Panc1 (cell line): ENCODE data around the gene METTL27. TPM values are rescaled to one million over a fixed set of nuclear protein-coding genes. Genes with fewer than 3 reads are reported as not detected.

Source experiments
- ATAC-seq: fragments of 200-7000 bp; cut with Tn5 transposase; 2 replicates; pipeline ENCODE4 v1.9.1; 2020; ENCODE audit warnings: mild to moderate bottlenecking, moderate library complexity
- BruUV-seq: library from RNA; stranded (reverse); fragments of 400-500 nt; replicated peaks from 2 replicates; lab custom pipeline; 2021; lab: Mats Ljungman, UMichigan
- CTCF ChIA-PET: fragments of 300-600 bp; sonication (Branson Sonifier 250); formaldehyde crosslinking; loops from one replicate; lab custom pipeline; 2022; ENCODE audit warnings: antibody characterized with exemption; lab: Charles Lee
- POLR2A ChIA-PET: fragments of 300-600 bp; sonication (Branson Sonifier 250); formaldehyde crosslinking; loops from one replicate; lab custom pipeline; 2022; ENCODE audit warnings: antibody characterized with exemption; lab: Charles Lee
- DNase-seq: peaks from one replicate; pipeline ENCODE4 v3.0.0-alpha.2; 2010; ENCODE audit warnings: low read depth, low spot score
- H3K27ac ChIP-seq: 2 replicates; pipeline ENCODE4 v1.5.1; 2011; ENCODE audit warnings: mild to moderate bottlenecking, low read length, inconsistent platforms
- H3K27me3 ChIP-seq: fragments of 200-500 bp; sonication (Bioruptor generic); 2 replicates; pipeline ENCODE4 v1.6.0; 2014; ENCODE audit warnings: low read length, inconsistent platforms; ENCODE audit not compliant: control insufficient read depth, insufficient read depth
- H3K36me3 ChIP-seq: fragments of 200-500 bp; sonication (Bioruptor generic); 2 replicates; pipeline ENCODE4 v1.5.1; 2014; ENCODE audit warnings: inconsistent platforms, mild to moderate bottlenecking, low read length, moderate library complexity; ENCODE audit not compliant: control insufficient read depth, insufficient read depth
- H3K4me1 ChIP-seq: 2 replicates; pipeline ENCODE4 v1.5.1; 2011; ENCODE audit warnings: inconsistent platforms, mild to moderate bottlenecking, low read length, moderate library complexity; ENCODE audit not compliant: control insufficient read depth, insufficient read depth
- H3K4me3 ChIP-seq, 2 experiments: 2 replicates each; pipeline ENCODE4 v1.5.1; 2011 to 2012; ENCODE audit warnings: low read depth in 2 of 2, low read length in 2 of 2, mild to moderate bottlenecking in 2 of 2, inconsistent platforms in 1 of 2, moderate library complexity in 1 of 2
- H3K9me3 ChIP-seq: fragments of 200-500 bp; sonication (Bioruptor generic); 2 replicates; pipeline ENCODE4 v1.5.1; 2014; ENCODE audit warnings: low read depth, mild to moderate bottlenecking, inconsistent platforms, low read length, moderate library complexity; ENCODE audit not compliant: control insufficient read depth, insufficient read depth
- POLR2AphosphoS5 ChIP-seq: IDR thresholded peaks from 2 replicates; pipeline ENCODE4 v1.6.1; 2012; ENCODE audit warnings: mild to moderate bottlenecking, low read depth, low read length, moderate library complexity
- SIN3A ChIP-seq: IDR thresholded peaks from 2 replicates; pipeline ENCODE4 v1.6.1; 2012; ENCODE audit warnings: low read depth, mild to moderate bottlenecking, low read length, moderate library complexity, borderline replicate concordance; ENCODE audit not compliant: insufficient read depth
- TCF7L2 ChIP-seq: IDR thresholded peaks from 2 replicates; pipeline ENCODE4 v1.6.1; 2011; ENCODE audit warnings: mild to moderate bottlenecking, low read depth, low read length, inconsistent platforms
- in situ Hi-C: cut with HindIII; loops from 2 replicates; pipeline ENCODE4 v1.10.0; 2016; ENCODE audit warnings: low sequenced_read_pairs, low pct_unique_long_range_greater_than_20kb
- intact Hi-C: fragments of 100-400 bp; cut with micrococcal nuclease; formaldehyde crosslinking; loops from one replicate; pipeline ENCODE4 v1.10.0; 2022; ENCODE audit not compliant: unreplicated experiment
- total RNA-seq: library from RNA; stranded (reverse); gene quantifications from one replicate; pipeline ENCODE4 v1.2.1, GENCODE V29; 2021; ENCODE audit not compliant: unreplicated experiment
- TF ChIP-seq, protein P1 (sequence below), 2 experiments: IDR thresholded peaks; 2 replicates each; pipeline ENCODE4 v1.6.1; 2011 to 2012; ENCODE audit warnings: low read depth in 2 of 2, control low read depth in 1 of 2, low read length in 1 of 2, mild to moderate bottlenecking in 1 of 2, moderate library complexity in 1 of 2; ENCODE audit not compliant: insufficient read depth in 1 of 2
- TF ChIP-seq, protein P2 (sequence below): fragments of 450-650 bp; IDR thresholded peaks from 2 replicates; pipeline ENCODE4 v1.5.1; 2017; ENCODE audit warnings: mild to moderate bottlenecking

METTL27 gene
- total RNA-seq, 1 experiment from 2014 or later: 3.4 TPM

- CTCF ChIA-PET: no interaction called here
- ATAC-seq: no peak
- no TSS peak for BruUV-seq
- TF ChIP-seq POLR2AphosphoS5 (no peak), TCF7L2 (no peak), SIN3A (no peak)
- TF ChIP-seq, protein P1, sequence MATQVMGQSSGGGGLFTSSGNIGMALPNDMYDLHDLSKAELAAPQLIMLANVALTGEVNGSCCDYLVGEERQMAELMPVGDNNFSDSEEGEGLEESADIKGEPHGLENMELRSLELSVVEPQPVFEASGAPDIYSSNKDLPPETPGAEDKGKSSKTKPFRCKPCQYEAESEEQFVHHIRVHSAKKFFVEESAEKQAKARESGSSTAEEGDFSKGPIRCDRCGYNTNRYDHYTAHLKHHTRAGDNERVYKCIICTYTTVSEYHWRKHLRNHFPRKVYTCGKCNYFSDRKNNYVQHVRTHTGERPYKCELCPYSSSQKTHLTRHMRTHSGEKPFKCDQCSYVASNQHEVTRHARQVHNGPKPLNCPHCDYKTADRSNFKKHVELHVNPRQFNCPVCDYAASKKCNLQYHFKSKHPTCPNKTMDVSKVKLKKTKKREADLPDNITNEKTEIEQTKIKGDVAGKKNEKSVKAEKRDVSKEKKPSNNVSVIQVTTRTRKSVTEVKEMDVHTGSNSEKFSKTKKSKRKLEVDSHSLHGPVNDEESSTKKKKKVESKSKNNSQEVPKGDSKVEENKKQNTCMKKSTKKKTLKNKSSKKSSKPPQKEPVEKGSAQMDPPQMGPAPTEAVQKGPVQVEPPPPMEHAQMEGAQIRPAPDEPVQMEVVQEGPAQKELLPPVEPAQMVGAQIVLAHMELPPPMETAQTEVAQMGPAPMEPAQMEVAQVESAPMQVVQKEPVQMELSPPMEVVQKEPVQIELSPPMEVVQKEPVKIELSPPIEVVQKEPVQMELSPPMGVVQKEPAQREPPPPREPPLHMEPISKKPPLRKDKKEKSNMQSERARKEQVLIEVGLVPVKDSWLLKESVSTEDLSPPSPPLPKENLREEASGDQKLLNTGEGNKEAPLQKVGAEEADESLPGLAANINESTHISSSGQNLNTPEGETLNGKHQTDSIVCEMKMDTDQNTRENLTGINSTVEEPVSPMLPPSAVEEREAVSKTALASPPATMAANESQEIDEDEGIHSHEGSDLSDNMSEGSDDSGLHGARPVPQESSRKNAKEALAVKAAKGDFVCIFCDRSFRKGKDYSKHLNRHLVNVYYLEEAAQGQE (IDR thresholded peaks at IDR 0.05; ENCODE audit: insufficient read depth in 1 of 2, low read depth in 2 of 2, low read length in 1 of 2): no peak
- TF ChIP-seq, protein P2, sequence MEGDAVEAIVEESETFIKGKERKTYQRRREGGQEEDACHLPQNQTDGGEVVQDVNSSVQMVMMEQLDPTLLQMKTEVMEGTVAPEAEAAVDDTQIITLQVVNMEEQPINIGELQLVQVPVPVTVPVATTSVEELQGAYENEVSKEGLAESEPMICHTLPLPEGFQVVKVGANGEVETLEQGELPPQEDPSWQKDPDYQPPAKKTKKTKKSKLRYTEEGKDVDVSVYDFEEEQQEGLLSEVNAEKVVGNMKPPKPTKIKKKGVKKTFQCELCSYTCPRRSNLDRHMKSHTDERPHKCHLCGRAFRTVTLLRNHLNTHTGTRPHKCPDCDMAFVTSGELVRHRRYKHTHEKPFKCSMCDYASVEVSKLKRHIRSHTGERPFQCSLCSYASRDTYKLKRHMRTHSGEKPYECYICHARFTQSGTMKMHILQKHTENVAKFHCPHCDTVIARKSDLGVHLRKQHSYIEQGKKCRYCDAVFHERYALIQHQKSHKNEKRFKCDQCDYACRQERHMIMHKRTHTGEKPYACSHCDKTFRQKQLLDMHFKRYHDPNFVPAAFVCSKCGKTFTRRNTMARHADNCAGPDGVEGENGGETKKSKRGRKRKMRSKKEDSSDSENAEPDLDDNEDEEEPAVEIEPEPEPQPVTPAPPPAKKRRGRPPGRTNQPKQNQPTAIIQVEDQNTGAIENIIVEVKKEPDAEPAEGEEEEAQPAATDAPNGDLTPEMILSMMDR: no peak
- POLR2A ChIA-PET: interaction anchor here (0.6 kb wide), 1 partner anchor 348 kb away, joined by 3 read pairs; no protein-coding TSS in a partner anchor
- H3K4me1 ChIP-seq: peaks cover 8% of the 10 kb centered on the region
- in situ Hi-C loops (no loop called here), intact Hi-C loops (loop anchor here (5.0 kb wide), 1 partner anchor 318 kb away; no protein-coding TSS in a partner anchor)
- no peak overlapping the region for H3K27ac ChIP-seq
- H3K27me3 ChIP-seq: no peaks in the 10 kb centered on the region
- no peaks in the 10 kb centered on the region for H3K9me3 ChIP-seq
- no peak for DNase-seq
- no peak overlapping the region for H3K4me3 ChIP-seq
- H3K36me3 ChIP-seq: no peaks in the 10 kb centered on the region
Measured at GRCh38 chr7:73869011-73869798, 26.9 kb upstream of the METTL27 start.

- Histone ChIP-seq H3K4me1 (peaks cover 8% of the 10 kb centered on the region), H3K27ac (no peak overlapping the region), H3K27me3 (no peaks in the 10 kb centered on the region), H3K36me3 (no peaks in the 10 kb centered on the region), H3K9me3 (no peaks in the 10 kb centered on the region), H3K4me3 (no peak overlapping the region)
- ChIA-PET POLR2A (no interaction called here), CTCF (no interaction called here)
- TF ChIP-seq SIN3A (no peak), POLR2AphosphoS5 (no peak), TCF7L2 (no peak)
- TF ChIP-seq, protein P2: no peak
- TF ChIP-seq, protein P1 (IDR thresholded peaks at IDR 0.05; ENCODE audit: insufficient read depth in 1 of 2, low read depth in 2 of 2, low read length in 1 of 2): no peak
- intact Hi-C loops: loop anchor here (1.0 to 5.0 kb wide), 2 partner anchors 161 to 321 kb away; no protein-coding TSS in a partner anchor
- DNase-seq (no peak), ATAC-seq (no peak)
- in situ Hi-C loops: no loop called here
- no TSS peak for BruUV-seq
Measured at GRCh38 chr7:73866446-73866767, 24.1 kb upstream of the METTL27 start.
